Panc1 (cell line): ENCODE measurements around the gene PDE8B.

Experiments used
- POLR2AphosphoS5 ChIP-seq: IDR thresholded peaks from 2 replicates; pipeline ENCODE4 v1.6.1; 2012; ENCODE audit warnings: mild to moderate bottlenecking, low read depth, low read length, moderate library complexity
- SIN3A ChIP-seq: IDR thresholded peaks from 2 replicates; pipeline ENCODE4 v1.6.1; 2012; ENCODE audit warnings: low read depth, mild to moderate bottlenecking, low read length, moderate library complexity, borderline replicate concordance; ENCODE audit not compliant: insufficient read depth
- TCF7L2 ChIP-seq: IDR thresholded peaks from 2 replicates; pipeline ENCODE4 v1.6.1; 2011; ENCODE audit warnings: mild to moderate bottlenecking, low read depth, low read length, inconsistent platforms
- TF ChIP-seq, protein P1 (sequence below): fragments of 450-650 bp; IDR thresholded peaks from 2 replicates; pipeline ENCODE4 v1.5.1; 2017; ENCODE audit warnings: mild to moderate bottlenecking

DNA sequence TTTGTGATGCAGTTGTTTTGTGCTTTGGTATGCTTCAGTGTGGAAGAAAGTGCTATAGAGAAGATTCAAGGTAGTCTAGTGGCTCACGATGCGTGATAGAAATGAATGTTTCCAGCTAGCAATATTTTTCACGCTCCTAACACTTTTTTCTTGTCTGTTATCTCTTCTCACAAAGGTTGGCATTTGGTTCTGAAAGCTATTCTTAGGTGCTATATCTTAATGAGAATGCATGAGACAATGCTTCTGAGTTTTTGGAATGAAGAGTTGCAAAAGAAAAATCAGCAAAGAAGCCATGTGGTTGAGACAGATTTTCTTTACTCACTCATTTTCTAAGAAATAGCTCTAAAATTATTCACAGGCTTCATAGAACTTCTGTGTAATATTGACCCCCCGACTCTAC lies 122.6 kb downstream of the PDE8B start:
- TF ChIP-seq, protein P1, sequence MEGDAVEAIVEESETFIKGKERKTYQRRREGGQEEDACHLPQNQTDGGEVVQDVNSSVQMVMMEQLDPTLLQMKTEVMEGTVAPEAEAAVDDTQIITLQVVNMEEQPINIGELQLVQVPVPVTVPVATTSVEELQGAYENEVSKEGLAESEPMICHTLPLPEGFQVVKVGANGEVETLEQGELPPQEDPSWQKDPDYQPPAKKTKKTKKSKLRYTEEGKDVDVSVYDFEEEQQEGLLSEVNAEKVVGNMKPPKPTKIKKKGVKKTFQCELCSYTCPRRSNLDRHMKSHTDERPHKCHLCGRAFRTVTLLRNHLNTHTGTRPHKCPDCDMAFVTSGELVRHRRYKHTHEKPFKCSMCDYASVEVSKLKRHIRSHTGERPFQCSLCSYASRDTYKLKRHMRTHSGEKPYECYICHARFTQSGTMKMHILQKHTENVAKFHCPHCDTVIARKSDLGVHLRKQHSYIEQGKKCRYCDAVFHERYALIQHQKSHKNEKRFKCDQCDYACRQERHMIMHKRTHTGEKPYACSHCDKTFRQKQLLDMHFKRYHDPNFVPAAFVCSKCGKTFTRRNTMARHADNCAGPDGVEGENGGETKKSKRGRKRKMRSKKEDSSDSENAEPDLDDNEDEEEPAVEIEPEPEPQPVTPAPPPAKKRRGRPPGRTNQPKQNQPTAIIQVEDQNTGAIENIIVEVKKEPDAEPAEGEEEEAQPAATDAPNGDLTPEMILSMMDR, result no peak
- no peak for TF ChIP-seq TCF7L2
- no peak for TF ChIP-seq POLR2AphosphoS5
- no peak for TF ChIP-seq SIN3A
